Measurements from ENCODE around the gene PRKCE. TPM values are rescaled to one million over a fixed set of nuclear protein-coding genes. Genes with fewer than 3 reads are reported as not detected.
A peak's percentile ranks its signal among the peaks of the same experiment; 100 is the strongest.

PRKCE gene
- polyA plus RNA-seq, 1 experiment = 16.7 TPM

DNA sequence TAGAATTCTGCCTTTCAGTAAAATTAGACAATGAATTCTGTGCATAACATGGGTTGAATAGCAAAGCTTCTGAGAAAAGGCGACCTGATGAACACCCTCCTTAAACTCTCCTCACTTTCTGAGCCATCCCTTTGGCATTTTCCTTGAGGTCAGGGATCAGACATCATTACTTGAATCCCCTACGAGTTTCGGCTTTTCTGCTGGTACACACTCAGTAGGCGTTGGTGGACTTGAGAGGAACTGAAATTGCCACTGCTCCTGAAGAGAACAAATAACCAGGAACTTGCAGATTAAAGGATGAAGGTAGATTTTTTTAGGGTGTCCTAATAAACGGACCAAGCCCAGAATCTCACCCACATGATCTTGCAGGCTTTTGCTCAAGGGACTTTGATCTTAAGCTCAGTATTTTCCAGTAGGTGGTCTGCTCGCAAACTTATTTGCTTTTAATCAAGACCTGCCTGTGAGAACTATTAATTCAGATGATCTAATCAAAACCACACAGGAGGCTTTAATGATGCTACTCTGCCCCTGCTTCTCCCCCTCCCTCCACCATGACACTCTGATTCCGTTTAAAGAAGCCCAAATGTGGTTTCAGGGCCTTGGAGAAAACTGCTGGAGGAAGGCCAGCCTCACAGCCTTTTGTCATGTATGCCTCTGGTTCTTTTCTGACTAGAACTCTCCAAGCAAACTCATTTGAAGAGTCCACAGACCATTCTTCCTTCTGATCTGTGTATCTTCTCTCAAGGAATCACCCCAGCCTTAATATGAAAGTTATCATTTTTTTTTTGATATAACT lies 124.9 kb downstream of the PRKCE start:
- H3K27ac ChIP-seq (ENCODE audit: low read depth, low read length) = no peak overlapping the region
- H3K27me3 ChIP-seq (ENCODE audit: control insufficient read depth, insufficient read depth, low read length) = no peaks in the 10 kb centered on the region
- ChIA-PET POLR2A (no interaction called here), CTCF (interaction anchor here (1.0 kb wide), 1 partner anchor 126 kb away, joined by 3 read pairs; no protein-coding TSS in a partner anchor)
- H3K9me3 ChIP-seq (ENCODE audit: control insufficient read depth, insufficient read depth, low read length) = no peaks in the 10 kb centered on the region
- TF ChIP-seq, protein P1, sequence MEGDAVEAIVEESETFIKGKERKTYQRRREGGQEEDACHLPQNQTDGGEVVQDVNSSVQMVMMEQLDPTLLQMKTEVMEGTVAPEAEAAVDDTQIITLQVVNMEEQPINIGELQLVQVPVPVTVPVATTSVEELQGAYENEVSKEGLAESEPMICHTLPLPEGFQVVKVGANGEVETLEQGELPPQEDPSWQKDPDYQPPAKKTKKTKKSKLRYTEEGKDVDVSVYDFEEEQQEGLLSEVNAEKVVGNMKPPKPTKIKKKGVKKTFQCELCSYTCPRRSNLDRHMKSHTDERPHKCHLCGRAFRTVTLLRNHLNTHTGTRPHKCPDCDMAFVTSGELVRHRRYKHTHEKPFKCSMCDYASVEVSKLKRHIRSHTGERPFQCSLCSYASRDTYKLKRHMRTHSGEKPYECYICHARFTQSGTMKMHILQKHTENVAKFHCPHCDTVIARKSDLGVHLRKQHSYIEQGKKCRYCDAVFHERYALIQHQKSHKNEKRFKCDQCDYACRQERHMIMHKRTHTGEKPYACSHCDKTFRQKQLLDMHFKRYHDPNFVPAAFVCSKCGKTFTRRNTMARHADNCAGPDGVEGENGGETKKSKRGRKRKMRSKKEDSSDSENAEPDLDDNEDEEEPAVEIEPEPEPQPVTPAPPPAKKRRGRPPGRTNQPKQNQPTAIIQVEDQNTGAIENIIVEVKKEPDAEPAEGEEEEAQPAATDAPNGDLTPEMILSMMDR (IDR thresholded peaks at IDR 0.05; ENCODE audit: low read depth, low read length) = no peak
- H3K4me3 ChIP-seq (ENCODE audit: low read depth, low read length) = no peak overlapping the region
- no peak for DNase-seq (ENCODE audit: low read depth, low spot score)

DNA sequence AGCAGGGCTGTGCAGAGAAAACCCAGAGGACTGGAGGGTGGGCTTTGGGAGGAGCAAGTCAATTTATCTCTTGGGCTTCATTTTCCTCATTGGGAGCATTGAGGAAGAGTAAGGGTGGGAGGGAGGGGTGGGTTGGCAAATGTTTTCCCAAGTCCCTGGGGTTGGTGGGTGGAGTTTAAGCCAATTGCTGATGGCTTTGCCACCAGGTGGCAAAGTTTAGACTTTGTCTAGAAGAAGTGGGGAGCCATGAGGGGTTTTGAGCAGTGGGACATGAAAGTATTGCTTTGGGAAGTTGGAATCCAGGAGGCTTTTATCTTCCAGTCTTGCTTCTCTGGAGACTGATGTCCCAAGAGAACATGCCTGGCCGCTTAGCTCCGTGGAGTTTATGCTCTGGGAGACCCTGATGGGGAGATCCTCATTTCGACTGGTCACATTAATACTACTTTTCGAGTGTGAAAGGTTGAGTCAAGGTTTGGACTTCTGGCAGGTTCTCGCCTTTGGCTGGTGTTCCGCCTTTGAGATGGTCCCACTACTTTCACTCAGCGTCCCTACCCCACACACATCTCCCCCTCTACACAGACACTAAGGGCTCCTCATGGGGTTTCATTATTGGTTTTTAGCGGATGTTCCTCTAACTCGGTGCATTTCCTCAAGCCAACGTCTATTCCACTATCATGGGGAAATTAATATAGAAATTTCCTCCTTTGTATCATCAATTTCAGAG lies 126.7 kb downstream of the PRKCE start:
- Histone ChIP-seq H3K27me3 (ENCODE audit: control insufficient read depth, insufficient read depth, low read length) (no peaks in the 10 kb centered on the region), H3K9me3 (ENCODE audit: control insufficient read depth, insufficient read depth, low read length) (no peaks in the 10 kb centered on the region), H3K4me3 (ENCODE audit: low read depth, low read length) (no peak overlapping the region), H3K27ac (ENCODE audit: low read depth, low read length) (peak overlapping the region; percentile 21)
- no peak for DNase-seq (ENCODE audit: low read depth, low spot score)
- TF ChIP-seq, protein P1 (IDR thresholded peaks at IDR 0.05; ENCODE audit: low read depth, low read length) = no peak
- CTCF ChIA-PET = interaction anchor here (0.7 to 3.4 kb wide), 20 partner anchors 8 to 158 kb away, joined by 3 to 20 read pairs (median 5); no protein-coding TSS in a partner anchor
- POLR2A ChIA-PET = interaction anchor here (1.0 kb wide), 1 partner anchor 158 kb away, joined by 3 read pairs; no protein-coding TSS in a partner anchor

DNA sequence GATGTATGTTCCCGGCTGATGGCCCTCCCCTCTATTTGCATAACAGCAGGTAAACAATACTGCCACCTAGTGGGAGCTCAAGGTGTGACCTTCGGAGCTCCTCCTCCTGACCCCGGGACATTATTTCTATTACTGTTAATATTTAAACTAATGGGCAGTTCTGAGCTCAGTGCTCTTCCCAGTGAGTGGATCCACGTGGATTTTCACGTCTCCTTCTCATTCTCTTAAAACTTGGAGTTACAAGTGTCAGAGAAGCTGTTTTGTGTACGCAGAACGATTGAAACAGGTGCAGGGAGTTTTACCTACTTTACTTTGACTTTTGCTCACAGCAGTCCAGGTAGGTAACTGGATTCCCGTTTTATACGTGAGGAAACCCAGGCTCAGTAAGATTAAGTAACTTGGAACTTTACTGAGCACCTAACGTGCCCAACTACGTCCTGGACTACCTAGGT lies 127.3 kb downstream of the PRKCE start:
- no peaks in the 10 kb centered on the region for H3K27me3 ChIP-seq (ENCODE audit: control insufficient read depth, insufficient read depth, low read length)
- no peak for DNase-seq (ENCODE audit: low read depth, low spot score)
- CTCF ChIA-PET = interaction anchor here (0.6 to 3.4 kb wide), 26 partner anchors 8 to 194 kb away, joined by 3 to 20 read pairs (median 5); no protein-coding TSS in a partner anchor

DNA sequence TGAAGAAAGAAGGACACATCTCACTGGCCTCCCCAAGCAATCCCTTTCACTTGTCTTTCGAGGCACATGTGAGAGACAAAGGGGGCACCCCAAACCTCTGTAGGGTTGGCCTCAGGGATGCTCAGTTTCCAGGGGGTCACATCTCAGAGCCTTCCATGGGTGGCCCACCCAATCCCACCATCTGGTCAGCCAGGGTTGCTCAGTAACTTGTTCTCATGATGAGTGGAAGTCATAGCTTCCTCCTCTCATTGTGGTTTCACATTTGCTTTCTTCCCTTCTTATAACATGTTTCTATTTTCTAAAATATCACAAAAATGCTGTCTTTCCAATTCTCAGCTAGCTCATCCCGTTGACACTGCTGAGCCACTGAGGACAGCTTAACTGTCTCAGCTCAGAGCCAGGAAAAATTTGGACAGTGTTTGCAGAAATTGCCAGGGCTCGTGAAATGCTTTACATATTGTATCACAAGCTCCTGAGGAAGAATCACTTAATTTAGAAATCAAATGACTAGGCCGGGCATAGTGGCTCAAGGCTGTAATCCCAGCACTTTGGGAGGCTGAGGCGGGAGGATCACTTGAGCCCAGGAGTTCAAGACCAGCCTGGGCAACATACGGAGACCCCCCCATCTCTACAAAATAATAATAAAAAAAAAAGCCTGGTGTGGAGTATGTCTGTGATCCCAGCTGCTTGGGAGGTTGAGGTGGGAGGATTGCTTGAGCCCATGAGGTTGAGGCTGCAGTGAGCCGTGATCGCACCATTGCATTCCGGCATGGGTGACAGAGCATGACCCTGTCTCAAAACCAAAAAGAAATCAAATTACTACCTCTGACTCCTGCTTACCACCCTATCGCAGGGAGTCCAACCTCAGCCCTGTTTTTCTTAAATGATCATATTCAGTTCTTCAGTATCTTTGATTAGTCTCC lies 129.3 kb downstream of the PRKCE start:
- ChIA-PET CTCF (interaction anchor here (2.3 to 3.4 kb wide), 2 partner anchors 10 to 17 kb away, joined by 6 to 20 read pairs; no protein-coding TSS in a partner anchor), POLR2A (interaction anchor here (0.7 to 1.3 kb wide), 2 partner anchors 124 to 130 kb away, joined by 4 read pairs; no protein-coding TSS in a partner anchor)

More for the DNA sequence above, 127.3 kb downstream of the PRKCE start:
- no peak overlapping the region for H3K27ac ChIP-seq (ENCODE audit: low read depth, low read length)
- TF ChIP-seq, protein P1 (IDR thresholded peaks at IDR 0.05; ENCODE audit: low read depth, low read length) = peak; percentile 68
- H3K9me3 ChIP-seq (ENCODE audit: control insufficient read depth, insufficient read depth, low read length) = no peaks in the 10 kb centered on the region
- H3K4me3 ChIP-seq (ENCODE audit: low read depth, low read length) = no peak overlapping the region
- POLR2A ChIA-PET = interaction anchor here (1.0 kb wide), 1 partner anchor 157 kb away, joined by 3 read pairs; no protein-coding TSS in a partner anchor

More for the DNA sequence above, 129.3 kb downstream of the PRKCE start:
- Histone ChIP-seq H3K9me3 (ENCODE audit: control insufficient read depth, insufficient read depth, low read length) (no peaks in the 10 kb centered on the region), H3K27ac (ENCODE audit: low read depth, low read length) (no peak overlapping the region), H3K4me3 (ENCODE audit: low read depth, low read length) (no peak overlapping the region), H3K27me3 (ENCODE audit: control insufficient read depth, insufficient read depth, low read length) (no peaks in the 10 kb centered on the region)
- TF ChIP-seq, protein P1 (IDR thresholded peaks at IDR 0.05; ENCODE audit: low read depth, low read length) = no peak
- no peak for DNase-seq (ENCODE audit: low read depth, low spot score)
